ENCODE data around the gene KRTAP13-3. TPM values are rescaled to one million over a fixed set of nuclear protein-coding genes. Genes with fewer than 3 reads are reported as not detected.

The KRTAP13-3 gene
- total RNA-seq, 6 experiments from 2014 or later, result not detected

DNA sequence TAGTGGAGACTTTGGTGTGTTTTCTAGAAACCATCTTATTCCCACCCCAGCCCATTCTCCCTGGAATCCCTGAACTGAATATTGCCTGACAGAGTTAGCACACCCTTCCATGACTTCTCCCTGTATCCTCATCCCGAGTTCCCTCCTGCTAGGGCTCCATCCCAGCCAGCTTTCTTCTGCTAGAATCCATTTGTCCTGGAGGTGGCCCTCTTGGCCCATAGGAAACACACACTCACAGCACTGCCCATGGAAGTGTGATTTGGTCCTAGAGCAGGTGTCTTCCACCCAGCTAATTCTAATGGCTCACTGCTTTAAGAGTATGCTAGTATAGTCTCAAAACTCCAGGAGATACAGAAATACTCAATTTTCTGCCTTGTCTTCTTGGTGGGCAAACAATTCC lies 18.5 kb upstream of the KRTAP13-3 start:
- DNase-seq, result no peak
- Mint-ChIP-seq H3K27ac (no peak overlapping the region), H3K27me3 (ENCODE audit: insufficient read depth) (peaks cover 4% of the 10 kb centered on the region), H3K9me3 (peaks cover 52% of the 10 kb centered on the region), H3K4me1 (ENCODE audit: low read depth) (no peaks in the 10 kb centered on the region), H3K4me3 (no peak overlapping the region), H3K36me3 (ENCODE audit: low read depth) (no peaks in the 10 kb centered on the region)
- TF ChIP-seq, protein P1, sequence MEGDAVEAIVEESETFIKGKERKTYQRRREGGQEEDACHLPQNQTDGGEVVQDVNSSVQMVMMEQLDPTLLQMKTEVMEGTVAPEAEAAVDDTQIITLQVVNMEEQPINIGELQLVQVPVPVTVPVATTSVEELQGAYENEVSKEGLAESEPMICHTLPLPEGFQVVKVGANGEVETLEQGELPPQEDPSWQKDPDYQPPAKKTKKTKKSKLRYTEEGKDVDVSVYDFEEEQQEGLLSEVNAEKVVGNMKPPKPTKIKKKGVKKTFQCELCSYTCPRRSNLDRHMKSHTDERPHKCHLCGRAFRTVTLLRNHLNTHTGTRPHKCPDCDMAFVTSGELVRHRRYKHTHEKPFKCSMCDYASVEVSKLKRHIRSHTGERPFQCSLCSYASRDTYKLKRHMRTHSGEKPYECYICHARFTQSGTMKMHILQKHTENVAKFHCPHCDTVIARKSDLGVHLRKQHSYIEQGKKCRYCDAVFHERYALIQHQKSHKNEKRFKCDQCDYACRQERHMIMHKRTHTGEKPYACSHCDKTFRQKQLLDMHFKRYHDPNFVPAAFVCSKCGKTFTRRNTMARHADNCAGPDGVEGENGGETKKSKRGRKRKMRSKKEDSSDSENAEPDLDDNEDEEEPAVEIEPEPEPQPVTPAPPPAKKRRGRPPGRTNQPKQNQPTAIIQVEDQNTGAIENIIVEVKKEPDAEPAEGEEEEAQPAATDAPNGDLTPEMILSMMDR (IDR thresholded peaks at IDR 0.05), result no peak

DNA sequence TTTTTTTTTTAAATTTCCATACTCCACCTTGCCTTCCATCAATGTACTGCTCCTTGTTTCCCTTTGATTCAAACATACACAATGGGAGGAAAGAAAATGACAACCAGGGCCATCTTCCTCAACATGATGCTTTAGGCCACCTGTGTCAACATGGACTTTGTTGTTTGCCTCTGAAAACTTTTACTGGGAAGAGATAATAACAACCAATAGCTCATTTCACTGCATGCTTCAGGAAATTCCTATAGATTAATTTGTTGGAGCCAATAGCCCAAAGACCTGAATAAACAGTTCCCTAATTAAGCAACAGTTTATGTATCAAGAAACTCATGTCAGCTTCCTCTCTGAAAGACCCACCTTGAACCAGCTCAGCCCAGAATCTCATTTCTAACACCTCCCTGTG lies 17.5 kb upstream of the KRTAP13-3 start:
- Mint-ChIP-seq H3K9me3 (peaks cover 52% of the 10 kb centered on the region), H3K27me3 (ENCODE audit: insufficient read depth) (peaks cover 4% of the 10 kb centered on the region), H3K4me1 (ENCODE audit: low read depth) (no peaks in the 10 kb centered on the region), H3K36me3 (ENCODE audit: low read depth) (no peaks in the 10 kb centered on the region), H3K27ac (no peak overlapping the region), H3K4me3 (no peak overlapping the region)
- TF ChIP-seq, protein P1 (IDR thresholded peaks at IDR 0.05), result no peak
- DNase-seq, result no peak

DNA sequence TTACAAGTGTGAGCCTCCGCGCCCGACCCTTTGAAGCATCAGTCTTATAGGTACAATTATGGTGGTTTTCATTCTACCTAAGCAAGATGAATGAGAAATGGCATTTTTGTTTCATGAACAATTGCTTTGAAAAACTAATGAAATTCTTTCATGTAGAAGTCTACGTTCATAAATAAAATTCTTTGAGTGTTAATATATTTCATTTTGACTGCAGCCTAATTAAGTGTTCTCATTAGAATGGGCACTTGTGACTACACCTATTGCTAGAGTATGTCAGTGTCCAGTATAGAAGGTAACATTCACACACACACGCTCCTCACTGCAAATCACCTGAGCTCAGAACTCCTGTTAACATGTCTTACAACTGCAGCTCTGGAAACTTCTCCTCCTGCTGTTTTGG lies 14.2 kb upstream of the KRTAP13-3 start, which contains the start of gene KRTAP15-1:
Gene KRTAP15-1 (plus strand): TSS at position 301 of the 400 bp plus-strand sequence. CDS start 53 bp downstream, at position 354.
- TF ChIP-seq, protein P1 (IDR thresholded peaks at IDR 0.05), result no peak
- Mint-ChIP-seq H3K9me3 (peaks cover 60% of the 10 kb centered on the region), H3K4me3 (no peak within 1 kb of the TSS), H3K4me1 (ENCODE audit: low read depth) (no peaks in the 10 kb centered on the region), H3K27ac (no peak within 1 kb of the TSS), H3K36me3 (ENCODE audit: low read depth) (peaks cover 5% of the 10 kb centered on the region; the same call in 1 of the 2 replicates), H3K27me3 (ENCODE audit: insufficient read depth) (peaks cover 4% of the 10 kb centered on the region)
- no peak for DNase-seq

DNA sequence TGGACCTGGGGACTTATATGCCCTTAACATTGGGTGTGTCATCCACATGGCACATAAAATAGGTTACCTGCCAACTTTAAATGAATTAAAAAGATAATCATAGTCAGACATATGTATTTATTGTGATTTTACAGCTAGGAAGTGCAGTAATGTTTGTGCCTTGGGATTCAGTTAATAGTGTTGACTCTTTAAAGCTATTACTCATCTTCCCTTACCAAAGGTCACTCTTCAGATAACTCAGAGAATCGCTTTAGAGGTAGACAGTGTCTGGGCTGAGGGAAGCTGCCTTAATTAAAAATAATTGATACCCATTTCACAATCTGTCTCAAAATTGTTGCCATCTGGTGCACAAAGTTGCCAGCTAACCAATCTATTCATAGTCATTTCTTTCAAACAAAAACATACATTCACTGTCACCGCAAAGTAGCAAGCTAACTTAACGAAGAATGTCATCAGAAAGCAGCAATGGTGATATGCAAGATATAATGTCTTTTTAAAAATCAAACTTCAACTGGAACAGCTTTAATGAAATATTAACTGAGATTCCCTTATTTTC lies 11.4 kb upstream of the KRTAP13-3 start:
- TF ChIP-seq, protein P1 (IDR thresholded peaks at IDR 0.05), result no peak
- Mint-ChIP-seq H3K36me3 (ENCODE audit: low read depth) (peaks cover 5% of the 10 kb centered on the region; the same call in 1 of the 2 replicates), H3K27me3 (ENCODE audit: insufficient read depth) (peaks cover 4% of the 10 kb centered on the region), H3K4me1 (ENCODE audit: low read depth) (no peaks in the 10 kb centered on the region), H3K27ac (no peak overlapping the region), H3K4me3 (no peak overlapping the region), H3K9me3 (peaks cover 46% of the 10 kb centered on the region)
- DNase-seq, result no peak

DNA sequence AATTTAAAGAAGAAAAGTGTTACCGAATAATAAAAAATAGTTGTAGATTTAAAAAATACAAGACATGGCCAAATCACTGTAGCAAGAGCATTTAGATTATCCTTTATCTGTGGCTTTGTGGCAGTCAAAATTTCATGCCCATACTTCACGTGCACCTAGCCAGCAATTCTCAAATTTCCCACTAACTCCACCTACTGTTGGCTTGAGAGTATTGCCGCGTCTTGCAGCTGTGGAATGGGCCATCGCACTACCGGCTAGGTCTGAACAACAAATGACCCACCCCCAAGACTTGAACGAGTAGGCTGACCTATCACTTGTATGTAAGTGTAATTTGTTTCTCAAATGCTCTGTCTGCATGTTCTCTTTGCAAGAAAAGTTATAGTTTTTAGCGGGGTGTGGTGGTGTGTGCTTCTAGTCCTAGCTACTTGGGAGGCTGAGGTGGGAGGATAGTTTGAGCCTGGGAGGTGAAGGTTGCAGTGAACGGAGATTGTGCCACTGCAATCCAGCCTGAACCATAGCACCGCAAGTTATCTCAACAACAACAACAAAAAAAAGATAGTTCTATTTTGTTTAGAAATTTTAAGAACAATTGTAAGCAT lies 8.4 kb upstream of the KRTAP13-3 start:
- TF ChIP-seq, protein P1 (IDR thresholded peaks at IDR 0.05), result peak; percentile 49; the same call in 1 of the 2 replicates
- Mint-ChIP-seq H3K4me3 (no peak overlapping the region), H3K27me3 (ENCODE audit: insufficient read depth) (no peaks in the 10 kb centered on the region), H3K36me3 (ENCODE audit: low read depth) (peaks cover 5% of the 10 kb centered on the region; the same call in 1 of the 2 replicates), H3K4me1 (ENCODE audit: low read depth) (no peaks in the 10 kb centered on the region), H3K27ac (no peak overlapping the region), H3K9me3 (peaks cover 46% of the 10 kb centered on the region)
- DNase-seq, result no peak
